Femur (tissue), 1 donor: ENCODE measurements around the gene RAB8B.
"Not testable (repeated sequence)": the region's sequence is repeated elsewhere in the genome, so short reads cannot be mapped to it uniquely, and the experiment has no call there.

Experiments
- DNase-seq: peaks from one replicate; pipeline ENCODE4 v3.0.0-alpha.2; 2017

The RAB8B gene

DNA sequence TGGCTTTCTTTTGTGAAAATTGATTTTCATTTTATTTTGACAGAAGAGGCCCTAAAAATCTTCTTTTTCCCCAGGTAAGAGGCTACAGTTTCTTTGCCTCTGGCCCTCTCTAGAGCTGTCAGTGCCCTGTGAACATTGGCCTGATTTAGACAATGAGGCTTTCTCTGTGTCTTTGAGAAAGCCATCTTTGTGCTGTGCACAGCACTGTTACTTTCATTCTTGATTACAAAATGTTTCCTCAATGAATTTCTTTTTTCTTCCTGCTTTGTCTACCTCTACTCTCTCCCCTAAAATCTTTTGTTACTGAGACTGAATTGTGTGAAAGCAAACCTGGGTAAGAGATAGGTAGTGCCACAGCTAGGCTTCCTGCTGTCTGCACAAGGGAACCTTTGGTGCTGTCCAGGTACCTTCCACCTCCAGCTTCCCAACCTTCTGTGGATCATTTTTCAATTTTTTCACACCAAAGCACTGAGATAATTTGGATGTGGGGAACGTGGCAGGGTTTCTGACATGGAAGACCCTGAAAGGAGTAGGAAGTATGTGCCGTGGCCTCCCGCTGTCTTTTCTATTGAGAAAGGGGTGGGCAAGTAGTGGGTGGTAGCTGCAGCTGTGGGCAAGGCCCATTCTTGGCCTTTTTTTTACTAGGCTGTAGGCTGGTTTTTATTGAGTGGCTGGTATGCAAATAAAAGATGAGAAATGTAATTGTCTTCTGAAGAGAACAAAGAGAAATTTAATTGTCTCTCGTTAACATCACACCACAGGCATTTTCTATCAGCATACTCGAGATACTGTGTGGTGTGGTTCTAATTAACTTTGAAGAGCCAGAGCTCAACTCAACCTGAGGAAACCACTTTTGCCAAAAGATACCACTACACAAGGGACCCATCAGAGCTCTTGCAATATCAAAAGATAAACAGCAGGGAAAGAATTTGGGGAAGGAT, 21.0 kb downstream of the RAB8B start:
- DNase-seq = no peak

DNA sequence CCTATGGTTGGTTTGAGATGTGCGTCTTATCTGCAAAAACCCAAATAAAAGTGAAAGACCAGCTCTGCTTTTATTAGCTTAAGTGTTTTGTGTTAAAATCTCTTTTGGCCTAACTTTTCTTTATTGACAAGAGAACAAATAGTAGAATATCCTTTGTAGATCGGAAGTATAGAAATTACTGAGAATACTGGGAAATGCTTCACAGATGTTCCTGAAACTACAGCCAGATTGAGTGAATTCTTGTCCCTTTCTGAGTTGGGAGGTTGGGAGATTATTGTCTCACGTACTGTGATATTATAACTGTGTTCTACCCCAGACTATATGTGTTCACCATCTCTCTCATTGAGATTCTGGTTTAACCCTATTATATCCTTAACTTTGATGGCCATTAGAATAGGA, 21.7 kb downstream of the RAB8B start:
- no peak for DNase-seq

DNA sequence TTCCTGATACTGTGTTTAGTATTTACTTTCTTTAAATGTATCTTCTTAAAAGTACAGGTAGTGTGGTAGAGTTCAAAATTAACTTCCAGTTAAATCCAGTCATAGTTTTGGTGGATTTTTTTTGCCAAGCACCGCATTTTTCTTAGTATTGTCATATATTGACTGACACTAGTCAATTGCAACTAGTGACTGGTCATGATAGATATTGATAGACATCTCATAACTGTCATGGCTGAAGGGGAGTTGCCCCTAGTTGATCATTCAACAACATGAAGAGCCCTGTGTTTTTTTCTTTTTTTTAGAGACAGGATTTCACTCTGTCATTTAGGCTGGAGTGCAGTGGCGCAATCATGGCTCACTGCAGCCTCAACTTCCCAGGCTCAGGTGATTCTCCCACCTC, 22.1 kb downstream of the RAB8B start:
- DNase-seq = no peak

DNA sequence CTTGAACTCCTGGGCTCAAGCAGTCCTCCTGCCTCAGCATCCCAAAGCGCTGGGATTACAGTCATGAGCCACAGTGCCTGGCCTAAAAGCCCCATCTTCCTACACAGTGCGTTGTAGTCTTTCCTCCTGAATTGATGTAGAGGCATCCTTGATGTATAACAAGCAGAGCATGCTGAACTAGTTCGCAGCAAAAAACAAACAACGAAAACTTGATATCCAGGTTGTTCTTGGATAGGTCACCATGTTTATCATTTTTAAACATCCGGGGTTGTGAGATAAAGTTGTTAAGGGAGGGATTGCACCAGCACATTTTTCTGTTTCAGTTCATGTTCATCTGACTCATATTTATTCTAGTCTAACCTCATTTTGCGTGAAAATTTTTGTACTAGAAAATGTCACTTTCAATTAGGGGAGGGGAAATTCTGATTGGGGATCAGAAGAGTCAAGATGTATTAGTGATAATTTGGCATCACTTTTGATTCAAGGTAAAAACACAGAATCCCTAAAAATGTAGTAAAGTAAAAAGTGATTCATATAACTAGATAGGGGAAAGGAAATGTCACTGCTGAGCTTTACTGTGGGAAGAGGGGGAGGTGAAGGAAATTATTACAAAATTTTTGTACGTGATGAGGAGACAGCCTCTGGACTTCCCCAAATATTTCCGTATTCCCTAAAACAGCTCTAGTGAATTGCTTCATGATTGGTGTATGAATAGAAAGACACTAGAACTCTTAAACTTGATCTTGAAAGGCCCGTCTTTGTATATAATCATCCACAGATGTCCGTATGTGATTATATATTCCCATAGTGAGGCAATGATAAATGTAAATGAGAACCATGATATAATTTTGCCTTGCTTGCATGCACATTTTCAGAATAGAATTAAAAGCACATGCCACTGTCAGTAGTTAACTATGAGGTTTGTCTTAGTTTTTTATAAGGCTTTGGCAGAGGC, 22.9 kb downstream of the RAB8B start:
- no peak for DNase-seq

DNA sequence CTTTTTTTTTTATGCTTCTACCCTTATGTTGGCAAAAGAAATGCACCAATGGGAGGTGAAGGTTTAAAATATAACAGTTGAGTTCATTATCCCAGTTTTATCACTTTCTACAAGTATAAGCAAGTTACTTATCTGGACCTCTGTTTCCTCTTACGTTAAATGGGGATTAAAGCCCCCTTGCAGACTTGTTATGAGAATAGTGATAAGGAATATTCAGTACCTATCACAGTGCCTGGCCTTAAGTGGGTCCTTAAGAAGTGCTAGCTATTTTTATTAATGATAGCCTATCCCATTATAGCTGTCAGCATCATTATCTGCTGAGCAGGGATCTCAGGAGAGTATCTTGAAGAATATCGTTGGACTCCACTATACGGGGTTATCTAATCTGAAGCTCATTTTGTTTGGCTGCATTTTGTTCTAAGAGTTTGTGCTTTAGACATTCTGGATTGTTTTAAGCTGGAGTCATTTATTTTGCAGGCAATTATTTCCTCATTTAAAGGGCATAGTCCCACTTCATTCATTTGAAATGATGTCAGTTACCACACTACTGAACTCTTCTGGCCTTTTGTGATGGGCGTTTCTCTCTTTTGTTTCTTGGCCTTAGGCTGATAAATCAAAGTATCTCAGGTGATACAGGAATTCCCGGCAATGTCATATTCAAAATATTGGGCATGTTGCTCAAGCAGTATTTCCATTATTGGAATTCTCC, 28.8 kb downstream of the RAB8B start:
- no peak for DNase-seq

DNA sequence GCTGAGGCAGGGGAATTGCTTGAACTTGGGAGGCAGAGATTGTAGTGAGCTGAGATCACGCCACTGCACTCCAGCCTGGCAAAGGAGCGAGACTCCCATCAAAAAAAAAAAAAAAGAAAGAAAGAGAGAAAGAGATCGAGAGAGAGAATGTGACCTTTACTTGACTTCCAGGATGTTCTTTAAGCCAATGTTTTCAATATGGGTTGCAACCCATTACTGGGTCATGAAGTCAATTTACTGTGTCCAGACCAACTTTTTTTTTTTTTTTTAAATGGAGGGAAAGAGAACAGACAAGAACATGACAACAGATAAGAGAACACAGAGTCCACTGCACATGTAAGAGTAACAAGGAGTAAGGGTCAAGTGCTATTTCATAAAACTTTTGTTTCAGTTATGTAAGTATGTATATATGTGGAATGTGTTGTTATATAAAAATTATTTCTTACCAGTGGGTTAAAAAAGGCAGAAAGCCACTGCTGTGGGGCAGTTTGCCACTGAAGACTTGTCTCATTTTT, 29.8 kb downstream of the RAB8B start:
- no peak for DNase-seq

DNA sequence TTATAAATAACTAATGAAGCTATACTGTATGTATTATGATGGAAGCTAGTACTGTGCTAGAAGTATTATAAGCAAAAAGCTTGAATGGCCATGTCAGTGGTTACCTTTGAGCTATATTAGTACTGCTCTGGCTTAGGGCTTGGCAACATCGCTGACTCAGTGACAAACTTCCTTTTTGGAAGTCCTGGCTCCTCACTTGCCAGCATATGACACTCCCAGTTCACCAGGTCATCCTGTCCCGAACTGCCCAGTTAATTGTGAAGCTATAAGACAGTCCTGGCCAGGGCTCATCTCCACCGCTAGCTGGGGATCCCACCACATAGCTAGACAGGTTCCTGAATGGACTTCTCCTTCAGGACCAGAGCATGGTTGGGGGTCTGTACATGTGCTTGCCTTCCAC, 31.9 kb downstream of the RAB8B start:
- peak; percentile 30 for DNase-seq

DNA sequence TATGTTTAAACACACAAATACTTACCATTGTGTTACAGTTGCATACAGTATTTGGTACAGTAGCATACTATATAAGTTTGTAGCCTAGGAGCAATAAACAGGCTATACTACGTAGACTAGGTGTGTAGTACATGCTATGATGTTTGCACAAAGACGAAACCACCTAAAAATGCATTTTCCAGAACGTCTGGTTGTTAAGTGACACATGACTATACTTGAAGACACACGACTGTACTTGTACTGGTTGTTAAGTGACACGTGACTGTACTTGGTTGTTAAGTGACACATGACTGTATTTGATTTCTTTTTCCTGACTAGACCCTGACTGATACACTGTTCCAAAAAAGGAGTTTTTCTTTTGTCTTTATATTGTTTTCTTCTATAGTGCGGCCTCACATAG, 34.1 kb downstream of the RAB8B start:
- DNase-seq = no peak

DNA sequence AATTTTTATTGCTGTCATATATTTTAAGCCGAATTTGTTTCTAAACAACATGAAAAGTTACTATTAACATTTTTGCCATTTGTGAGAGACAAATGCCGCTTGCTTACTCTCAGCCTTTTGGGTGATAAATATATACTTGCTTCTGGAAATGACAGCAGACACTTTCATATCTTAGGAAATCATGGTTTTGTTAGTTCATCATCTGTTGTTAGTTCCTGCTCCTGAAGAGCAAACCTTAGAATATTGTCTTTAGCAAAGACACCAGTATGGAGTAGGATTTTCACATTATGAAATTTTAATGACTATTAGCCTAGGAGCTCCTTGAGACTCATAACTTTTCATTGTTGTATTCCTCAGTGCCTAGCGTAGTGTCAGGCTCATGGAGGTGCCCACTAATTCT, 36.0 kb downstream of the RAB8B start:
- no peak for DNase-seq

DNA sequence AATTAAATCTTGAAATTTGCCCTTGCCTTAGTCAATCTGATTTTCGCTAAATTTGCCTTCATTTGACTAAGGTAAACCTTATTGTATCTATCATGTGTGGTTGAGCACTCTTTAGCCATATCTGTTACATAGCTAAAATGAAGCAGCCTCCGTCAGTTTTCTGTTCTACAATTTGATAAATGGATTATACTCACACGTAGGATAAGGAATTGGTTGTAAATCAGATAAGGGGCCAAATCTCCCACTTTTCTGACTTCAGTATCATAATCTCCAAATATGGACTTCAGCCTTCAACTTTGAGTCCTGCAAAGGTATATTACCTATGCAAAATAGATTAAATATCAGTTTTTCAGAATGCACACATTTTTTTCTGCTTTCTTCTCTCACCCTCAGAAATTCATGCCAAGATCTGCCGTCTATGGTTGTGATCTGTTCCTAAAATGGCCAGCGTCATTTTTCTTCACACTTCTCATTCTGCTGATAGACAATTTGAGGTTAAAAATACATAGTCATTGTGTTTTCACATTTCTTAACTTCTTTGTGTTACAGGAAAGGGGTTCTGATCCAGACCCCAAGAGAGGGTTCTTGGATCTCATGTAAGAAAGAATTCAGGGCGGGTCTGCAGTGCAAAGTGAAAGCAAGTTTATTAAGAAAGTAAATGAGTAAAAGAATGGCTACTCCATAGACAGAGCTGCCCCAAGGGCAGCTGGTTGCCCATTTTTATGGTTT, 36.9 kb downstream of the RAB8B start:
- DNase-seq = no peak

DNA sequence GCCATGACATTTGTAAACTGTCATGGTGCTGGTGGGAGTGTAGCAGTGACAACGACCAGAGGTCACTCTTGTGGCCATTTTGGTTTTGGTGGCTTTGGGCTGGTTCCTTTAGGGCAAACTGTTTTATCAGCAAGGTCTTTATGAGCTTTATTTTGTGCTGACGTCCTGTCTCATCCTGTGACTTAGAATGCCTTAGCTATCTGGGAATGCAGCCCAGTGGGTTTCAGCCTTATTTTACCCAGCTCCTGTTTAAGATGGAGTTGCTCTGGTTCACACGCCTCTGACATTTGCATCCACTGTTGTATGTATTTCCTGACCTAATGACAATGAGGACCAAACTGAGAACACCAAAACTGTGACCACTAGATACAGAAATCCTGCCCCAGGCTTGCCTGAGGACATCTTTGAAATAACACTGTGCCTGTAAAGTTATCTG, 37.6 kb downstream of the RAB8B start:
- DNase-seq = no peak

DNA sequence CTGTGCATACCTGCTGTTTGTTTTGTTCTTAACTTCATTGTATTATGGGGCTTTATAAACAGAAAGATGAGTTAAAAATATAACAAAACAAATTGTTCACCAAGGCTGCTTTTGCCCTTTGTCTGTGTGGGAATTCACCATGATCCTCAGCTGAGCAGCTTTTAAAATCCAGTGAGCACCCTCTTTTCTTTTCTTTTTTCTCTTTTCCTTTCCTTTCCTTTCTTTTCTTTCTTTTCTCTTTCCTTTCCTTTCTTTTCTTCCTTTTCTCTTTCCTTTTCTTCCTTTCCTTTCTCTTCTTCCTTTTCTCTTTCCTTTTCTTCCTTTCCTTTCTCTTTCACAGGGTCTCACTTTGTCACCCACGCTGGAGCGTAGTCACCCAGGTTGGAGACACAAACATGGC, 38.3 kb downstream of the RAB8B start:
- no peak for DNase-seq

DNA sequence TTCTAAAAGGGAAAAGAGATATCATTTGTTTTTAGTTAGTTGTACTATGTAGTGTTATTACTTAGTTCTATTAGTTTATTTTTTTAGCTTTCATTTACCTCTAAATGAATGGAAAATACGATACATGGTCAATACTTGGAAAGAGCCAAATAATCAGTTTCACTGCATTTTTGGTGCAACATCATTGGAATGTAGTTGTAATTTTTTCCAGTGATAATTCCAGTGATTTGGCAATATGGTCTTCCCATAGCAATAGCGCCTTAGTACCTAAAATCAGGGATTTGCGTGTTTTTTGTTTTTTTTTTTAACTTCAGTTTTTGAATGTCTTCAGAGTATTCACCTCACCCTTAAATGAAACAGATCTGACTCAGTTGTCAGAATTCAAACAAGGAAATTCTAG, 41.8 kb downstream of the RAB8B start:
- DNase-seq = no peak

DNA sequence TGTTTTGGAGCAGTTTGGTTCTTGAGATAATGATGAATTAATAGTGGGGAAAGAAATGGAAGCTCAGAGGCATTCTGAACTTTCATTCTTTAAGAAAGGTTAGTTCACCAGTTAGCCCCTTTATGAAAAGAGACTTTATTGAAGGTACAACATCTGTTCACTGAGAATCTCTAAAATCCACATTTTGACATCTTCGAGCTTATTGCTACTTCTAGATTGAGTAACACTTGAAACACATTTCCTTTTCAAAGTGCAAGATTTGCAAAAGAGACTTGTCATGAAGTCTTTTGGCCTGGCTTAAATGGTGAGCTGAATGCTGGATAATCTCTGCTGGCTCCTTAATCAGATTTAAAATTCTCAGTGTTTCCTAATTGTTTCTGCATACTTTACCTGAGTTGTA, 42.3 kb downstream of the RAB8B start:
- no peak for DNase-seq

DNA sequence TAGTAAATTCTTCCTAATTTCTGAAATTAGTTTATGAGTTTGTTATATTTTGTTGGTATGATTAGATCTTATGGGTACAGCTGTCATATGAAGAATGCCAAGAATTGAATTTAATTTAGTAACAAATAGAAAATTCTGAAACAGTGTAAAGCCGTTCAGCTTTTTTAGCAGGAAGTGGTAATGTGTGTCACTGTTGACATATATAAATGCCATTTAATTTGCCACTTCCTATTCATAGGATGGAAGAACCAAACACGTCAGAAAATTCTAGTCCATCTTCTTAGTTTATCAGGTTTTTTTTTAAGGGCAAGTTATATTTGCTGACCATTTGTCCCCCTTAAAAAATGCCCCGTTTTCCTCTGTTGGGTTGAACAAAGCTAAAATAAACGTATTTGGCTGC, 43.0 kb downstream of the RAB8B start:
- DNase-seq = no peak

DNA sequence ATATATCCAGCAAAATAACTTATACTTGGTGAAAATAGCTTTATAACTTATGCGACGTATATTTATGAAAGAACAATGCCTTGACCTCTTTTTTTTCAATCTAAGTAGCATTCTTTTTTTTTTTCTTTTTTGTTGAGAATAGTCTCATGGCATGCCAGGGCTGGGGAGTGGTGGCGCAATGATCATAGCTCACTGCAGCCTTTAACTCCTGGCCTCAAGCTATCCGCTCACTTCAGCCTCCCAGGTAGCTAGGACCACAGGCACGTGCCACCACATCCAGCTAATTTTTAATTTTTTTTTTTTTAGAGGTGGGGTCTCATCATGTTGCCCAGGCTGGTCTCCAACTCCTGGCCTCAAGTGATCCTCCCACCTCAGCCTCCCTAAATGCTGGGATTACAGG, 43.5 kb downstream of the RAB8B start:
- no peak for DNase-seq

DNA sequence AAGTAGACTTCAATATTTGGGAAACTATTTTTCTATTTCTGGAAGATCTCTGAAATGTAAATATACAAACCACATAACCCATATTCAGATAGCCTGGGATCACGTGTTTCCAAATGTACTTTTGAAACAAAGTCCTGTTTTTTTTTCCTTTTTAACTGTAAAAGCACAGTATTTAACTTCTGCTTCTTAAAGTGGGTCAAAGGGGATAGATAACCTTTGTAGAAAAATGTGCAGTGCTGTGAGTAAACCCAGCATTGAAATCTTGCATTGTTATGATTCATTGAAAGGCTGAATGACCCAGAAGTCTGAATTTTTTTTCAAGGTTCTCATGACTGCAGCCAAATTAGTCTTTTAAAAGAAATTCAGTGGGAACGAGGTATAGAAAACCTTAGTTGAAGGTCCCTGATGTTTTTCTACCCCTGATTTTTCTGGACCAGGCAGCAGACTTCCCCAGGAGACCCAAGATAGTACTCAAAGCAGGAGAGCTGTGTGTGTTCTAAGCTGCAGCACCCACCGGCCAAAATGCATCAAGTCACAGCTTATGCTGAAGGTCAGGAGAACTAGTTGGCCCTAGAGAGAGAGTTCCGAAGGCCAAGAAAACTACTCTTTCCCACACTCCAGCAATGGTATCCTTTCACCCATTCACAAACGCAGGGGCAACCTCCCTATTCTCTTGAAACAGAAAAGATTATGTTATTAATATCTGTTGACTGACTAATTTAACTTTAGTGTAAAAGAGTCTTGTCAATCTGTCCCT, 44.4 kb downstream of the RAB8B start:
- DNase-seq = no peak

DNA sequence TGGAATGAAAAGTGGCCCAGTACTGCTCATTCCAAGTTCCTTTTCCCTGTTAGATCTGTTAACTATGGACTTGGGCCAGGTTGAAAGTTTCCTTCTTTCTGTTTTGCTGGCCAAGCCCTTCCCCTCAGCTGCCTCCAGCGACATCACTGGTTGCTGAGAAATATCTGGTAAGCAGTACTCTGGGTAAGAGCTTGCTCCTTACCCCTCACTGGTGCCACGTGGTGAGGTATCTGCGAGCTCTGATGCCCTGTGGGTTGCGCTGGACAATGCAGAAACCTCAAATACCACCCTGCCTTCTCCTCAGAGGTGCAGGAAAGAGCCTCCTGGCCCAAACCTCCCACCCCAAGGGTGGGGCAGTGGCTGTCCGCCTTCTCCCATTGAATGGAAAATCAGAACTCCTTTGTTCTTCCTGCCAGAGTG, 45.1 kb downstream of the RAB8B start:
- DNase-seq = peak; percentile 63

DNA sequence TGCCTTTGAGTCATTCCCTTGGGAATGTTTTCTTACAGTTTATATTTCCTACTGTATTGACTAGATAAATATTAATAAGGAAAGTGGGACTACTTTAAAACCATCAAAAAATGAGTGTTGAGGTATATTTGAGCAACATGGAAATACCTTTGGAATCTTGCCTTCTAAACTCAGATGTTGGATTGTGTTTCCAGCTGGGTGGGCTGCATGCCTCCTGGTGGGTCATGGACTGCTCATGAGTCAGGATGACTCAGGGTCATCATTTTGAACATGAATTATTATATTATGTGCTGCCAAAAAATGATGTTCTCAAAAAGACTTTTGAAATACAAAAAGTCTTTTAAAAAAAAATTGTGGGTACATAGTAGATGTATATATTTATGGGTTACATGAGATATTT, 46.9 kb downstream of the RAB8B start:
- no peak for DNase-seq

DNA sequence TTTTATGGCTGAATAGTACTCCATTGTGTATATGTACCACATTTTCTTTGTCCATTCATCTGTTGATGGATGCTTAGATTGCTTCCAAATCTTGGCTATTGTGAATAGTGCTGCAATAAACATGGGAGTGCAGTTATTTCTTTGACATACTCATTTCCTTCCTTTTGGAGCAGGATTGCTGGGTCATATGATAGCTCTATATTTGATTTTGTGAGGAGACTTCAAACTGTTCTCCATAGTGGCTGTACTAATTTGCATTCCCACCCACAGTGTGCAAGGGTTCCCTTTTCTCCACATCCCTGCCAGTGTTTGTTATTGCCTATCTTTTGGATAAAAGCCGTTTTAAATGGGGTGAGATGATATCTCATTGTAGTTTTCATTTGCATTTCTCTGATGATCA, 47.7 kb downstream of the RAB8B start:
- DNase-seq = not testable (repeated sequence)

DNA sequence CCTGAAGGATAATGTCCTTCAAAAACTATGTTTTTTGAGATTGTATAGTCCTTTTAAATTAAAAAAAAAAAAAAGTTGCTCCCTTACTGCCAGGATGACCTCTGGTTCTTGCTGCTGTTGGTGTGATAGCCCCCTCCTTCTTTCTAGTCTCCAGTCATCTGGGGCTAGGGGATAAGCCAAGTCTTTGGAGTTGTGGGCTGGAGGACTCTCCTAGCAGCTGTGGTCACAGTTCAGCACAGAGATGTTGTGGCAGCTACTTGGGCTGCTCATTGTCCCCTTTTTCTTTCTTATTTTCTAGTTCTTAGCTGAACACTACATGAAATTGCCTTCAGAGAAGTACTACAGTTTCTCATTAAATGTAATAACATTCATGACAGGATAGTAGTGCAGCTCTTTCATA, 48.8 kb downstream of the RAB8B start:
- no peak for DNase-seq
